Measurements from ENCODE around the gene NRG2.

NRG2 gene

GRCh38 chr5:139997276-139997675 lies 45.8 kb downstream of the NRG2 start:
- no peaks in the 10 kb centered on the region for H3K36me3 ChIP-seq (ENCODE audit: control insufficient read depth in 1 of 2, insufficient read depth in 2 of 2, low read length in 2 of 2)

DNA sequence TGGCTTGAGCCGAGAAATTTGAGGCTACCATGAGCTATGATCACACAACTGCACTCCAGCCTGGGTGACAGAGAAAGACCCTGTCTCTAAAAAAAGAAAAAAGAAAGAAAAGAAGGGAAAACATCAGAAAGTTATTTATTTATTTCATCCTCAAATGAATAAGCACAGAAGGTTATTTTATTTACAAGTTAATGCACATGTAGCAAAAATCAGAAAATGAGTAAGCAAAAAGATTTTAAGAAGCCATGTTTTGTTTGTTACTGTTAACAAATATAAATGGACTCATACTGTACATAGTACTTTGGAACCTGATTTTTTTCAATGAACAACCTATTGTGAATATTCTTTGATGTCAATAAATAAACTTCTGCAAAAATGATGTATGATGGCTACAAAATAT lies 47.2 kb downstream of the NRG2 start:
- H3K9ac ChIP-seq (ENCODE audit: low read depth in 1 of 2, low read length in 2 of 2): no peak overlapping the region
- no peak overlapping the region for H3K4me3 ChIP-seq (ENCODE audit: low read depth in 1 of 2, low read length in 2 of 2)
- peaks cover 11 to 13% of the 10 kb centered on the region in 2 donors for H3K27me3 ChIP-seq (ENCODE audit: control insufficient read depth in 1 of 2, insufficient read depth in 2 of 2, low read length in 2 of 2)
- no peaks in the 10 kb centered on the region for H3K9me3 ChIP-seq (ENCODE audit: control insufficient read depth in 1 of 2, low read length in 2 of 2)
- H3K36me3 ChIP-seq (ENCODE audit: control insufficient read depth in 1 of 2, insufficient read depth in 2 of 2, low read length in 2 of 2): no peaks in the 10 kb centered on the region
- no peaks in the 10 kb centered on the region for H3K4me1 ChIP-seq (ENCODE audit: control insufficient read depth in 1 of 2, insufficient read depth in 2 of 2, low read length in 2 of 2)
- H3K27ac ChIP-seq (ENCODE audit: low read depth, low read length): no peak overlapping the region

More at GRCh38 chr5:139997276-139997675, 45.8 kb downstream of the NRG2 start:
- Histone ChIP-seq H3K27ac (ENCODE audit: low read depth, low read length) (no peak overlapping the region), H3K4me3 (ENCODE audit: low read depth in 1 of 2, low read length in 2 of 2) (no peak overlapping the region), H3K9me3 (ENCODE audit: control insufficient read depth in 1 of 2, low read length in 2 of 2) (no peaks in the 10 kb centered on the region), H3K9ac (ENCODE audit: low read depth in 1 of 2, low read length in 2 of 2) (no peak overlapping the region), H3K27me3 (ENCODE audit: control insufficient read depth in 1 of 2, insufficient read depth in 2 of 2, low read length in 2 of 2) (peaks cover 11% of the 10 kb centered on the region in 2 donors), H3K4me1 (ENCODE audit: control insufficient read depth in 1 of 2, insufficient read depth in 2 of 2, low read length in 2 of 2) (no peaks in the 10 kb centered on the region)

- Histone ChIP-seq H3K9ac (ENCODE audit: low read depth in 1 of 2, low read length in 2 of 2) (no peak overlapping the region), H3K27ac (ENCODE audit: low read depth, low read length) (no peak overlapping the region), H3K9me3 (ENCODE audit: control insufficient read depth in 1 of 2, low read length in 2 of 2) (no peaks in the 10 kb centered on the region), H3K27me3 (ENCODE audit: control insufficient read depth in 1 of 2, insufficient read depth in 2 of 2, low read length in 2 of 2) (peaks cover 7 to 13% of the 10 kb centered on the region in 2 donors), H3K4me3 (ENCODE audit: low read depth in 1 of 2, low read length in 2 of 2) (no peak overlapping the region), H3K4me1 (ENCODE audit: control insufficient read depth in 1 of 2, insufficient read depth in 2 of 2, low read length in 2 of 2) (no peaks in the 10 kb centered on the region), H3K36me3 (ENCODE audit: control insufficient read depth in 1 of 2, insufficient read depth in 2 of 2, low read length in 2 of 2) (no peaks in the 10 kb centered on the region)
Observed at GRCh38 chr5:139994234-139994633, 48.9 kb downstream of the NRG2 start.

- Histone ChIP-seq H3K9me3 (ENCODE audit: control insufficient read depth in 1 of 2, low read length in 2 of 2) (no peaks in the 10 kb centered on the region), H3K27ac (ENCODE audit: low read depth, low read length) (no peak overlapping the region), H3K4me1 (ENCODE audit: control insufficient read depth in 1 of 2, insufficient read depth in 2 of 2, low read length in 2 of 2) (no peaks in the 10 kb centered on the region), H3K27me3 (ENCODE audit: control insufficient read depth in 1 of 2, insufficient read depth in 2 of 2, low read length in 2 of 2) (peaks cover 0 to 3% of the 10 kb centered on the region in 2 donors), H3K4me3 (ENCODE audit: low read depth in 1 of 2, low read length in 2 of 2) (no peak overlapping the region), H3K36me3 (ENCODE audit: control insufficient read depth in 1 of 2, insufficient read depth in 2 of 2, low read length in 2 of 2) (no peaks in the 10 kb centered on the region), H3K9ac (ENCODE audit: low read depth in 1 of 2, low read length in 2 of 2) (no peak overlapping the region)
Observed at GRCh38 chr5:139985733-139986132, 57.4 kb downstream of the NRG2 start.

DNA sequence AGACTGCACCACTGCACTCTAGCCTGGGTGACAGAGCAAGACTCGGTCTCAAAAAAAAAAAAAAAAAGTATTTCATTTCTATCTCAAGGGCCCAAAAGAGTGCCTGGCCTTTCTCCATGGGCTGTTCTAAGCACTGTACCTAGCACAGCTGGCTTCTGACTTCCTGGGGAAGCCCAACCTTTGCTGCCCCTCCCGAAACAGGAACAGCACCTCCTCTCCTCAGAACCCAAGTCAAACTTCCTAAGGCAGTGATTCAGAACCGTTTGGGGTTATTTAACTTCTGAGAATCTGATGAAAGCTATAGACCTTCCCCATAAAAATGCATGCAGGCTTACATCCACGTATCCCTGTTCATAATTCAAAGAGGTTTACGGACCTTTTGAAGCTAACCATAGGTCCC lies 57.8 kb downstream of the NRG2 start:
- Histone ChIP-seq H3K9ac (ENCODE audit: low read depth in 1 of 2, low read length in 2 of 2) (no peak overlapping the region), H3K27ac (ENCODE audit: low read depth, low read length) (no peak overlapping the region), H3K9me3 (ENCODE audit: control insufficient read depth in 1 of 2, low read length in 2 of 2) (no peaks in the 10 kb centered on the region), H3K4me1 (ENCODE audit: control insufficient read depth in 1 of 2, insufficient read depth in 2 of 2, low read length in 2 of 2) (no peaks in the 10 kb centered on the region), H3K36me3 (ENCODE audit: control insufficient read depth in 1 of 2, insufficient read depth in 2 of 2, low read length in 2 of 2) (no peaks in the 10 kb centered on the region), H3K27me3 (ENCODE audit: control insufficient read depth in 1 of 2, insufficient read depth in 2 of 2, low read length in 2 of 2) (peaks cover 0 to 3% of the 10 kb centered on the region in 2 donors), H3K4me3 (ENCODE audit: low read depth in 1 of 2, low read length in 2 of 2) (no peak overlapping the region)

- H3K4me3 ChIP-seq (ENCODE audit: low read depth in 1 of 2, low read length in 2 of 2): no peak overlapping the region
- H3K9me3 ChIP-seq (ENCODE audit: control insufficient read depth in 1 of 2, low read length in 2 of 2): no peaks in the 10 kb centered on the region
- no peak overlapping the region for H3K9ac ChIP-seq (ENCODE audit: low read depth in 1 of 2, low read length in 2 of 2)
- H3K4me1 ChIP-seq (ENCODE audit: control insufficient read depth in 1 of 2, insufficient read depth in 2 of 2, low read length in 2 of 2): no peaks in the 10 kb centered on the region
- H3K27me3 ChIP-seq (ENCODE audit: control insufficient read depth in 1 of 2, insufficient read depth in 2 of 2, low read length in 2 of 2): peaks cover 0 to 3% of the 10 kb centered on the region in 2 donors
- H3K27ac ChIP-seq (ENCODE audit: low read depth, low read length): no peak overlapping the region
- no peaks in the 10 kb centered on the region for H3K36me3 ChIP-seq (ENCODE audit: control insufficient read depth in 1 of 2, insufficient read depth in 2 of 2, low read length in 2 of 2)
Observed at GRCh38 chr5:139984816-139985215, 58.3 kb downstream of the NRG2 start.

- H3K4me1 ChIP-seq (ENCODE audit: control insufficient read depth in 1 of 2, insufficient read depth in 2 of 2, low read length in 2 of 2): no peaks in the 10 kb centered on the region
- no peaks in the 10 kb centered on the region for H3K36me3 ChIP-seq (ENCODE audit: control insufficient read depth in 1 of 2, insufficient read depth in 2 of 2, low read length in 2 of 2)
Observed at GRCh38 chr5:139982975-139983240, 60.2 kb downstream of the NRG2 start.

DNA sequence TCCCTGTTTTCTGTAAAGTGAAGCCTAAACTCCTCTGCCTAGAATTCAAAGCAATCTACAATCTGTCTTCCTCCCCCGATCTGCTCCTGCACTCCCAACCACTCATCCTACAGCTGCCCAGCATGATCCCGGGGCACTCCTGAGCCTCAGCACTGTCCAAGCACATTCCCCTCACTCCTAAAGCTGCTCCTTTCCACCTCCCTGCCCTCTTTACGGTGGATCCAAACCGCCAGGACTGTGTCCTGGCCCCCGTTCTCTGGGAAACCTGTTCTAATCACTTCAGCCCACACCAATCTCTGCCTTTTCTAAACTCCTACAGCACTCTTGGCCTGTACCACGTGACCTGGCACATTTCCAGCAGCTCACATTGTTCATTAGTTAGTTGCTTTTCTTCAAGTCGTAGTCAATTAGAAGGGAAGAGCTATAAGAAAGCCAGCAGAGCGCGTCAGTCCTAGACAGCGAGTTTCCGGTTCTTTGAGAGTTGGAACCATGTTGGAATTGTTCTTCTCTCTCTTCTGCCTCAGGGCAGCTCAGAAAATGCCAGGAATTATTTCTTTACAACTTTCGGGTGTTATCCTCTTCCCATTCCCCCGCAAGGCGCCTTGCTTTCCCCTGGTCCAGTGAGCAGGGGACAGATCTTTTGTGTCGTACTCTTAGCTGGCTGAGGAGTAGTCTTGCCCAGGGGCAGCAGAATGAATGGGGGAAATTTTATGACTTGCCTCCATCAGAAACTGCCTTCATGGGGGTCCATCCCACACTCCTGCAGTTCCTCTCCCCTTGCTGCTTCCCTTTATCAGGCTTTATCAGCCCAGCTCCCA lies 60.7 kb downstream of the NRG2 start:
- no peak overlapping the region for H3K27ac ChIP-seq (ENCODE audit: low read depth, low read length)

More at GRCh38 chr5:139982975-139983240, 60.2 kb downstream of the NRG2 start:
- no peak overlapping the region for H3K27ac ChIP-seq (ENCODE audit: low read depth, low read length)
- H3K4me3 ChIP-seq (ENCODE audit: low read depth in 1 of 2, low read length in 2 of 2): no peak overlapping the region
- H3K9me3 ChIP-seq (ENCODE audit: control insufficient read depth in 1 of 2, low read length in 2 of 2): no peaks in the 10 kb centered on the region
- H3K9ac ChIP-seq (ENCODE audit: low read depth in 1 of 2, low read length in 2 of 2): no peak overlapping the region
- peaks cover 0 to 3% of the 10 kb centered on the region in 2 donors for H3K27me3 ChIP-seq (ENCODE audit: control insufficient read depth in 1 of 2, insufficient read depth in 2 of 2, low read length in 2 of 2)

DNA sequence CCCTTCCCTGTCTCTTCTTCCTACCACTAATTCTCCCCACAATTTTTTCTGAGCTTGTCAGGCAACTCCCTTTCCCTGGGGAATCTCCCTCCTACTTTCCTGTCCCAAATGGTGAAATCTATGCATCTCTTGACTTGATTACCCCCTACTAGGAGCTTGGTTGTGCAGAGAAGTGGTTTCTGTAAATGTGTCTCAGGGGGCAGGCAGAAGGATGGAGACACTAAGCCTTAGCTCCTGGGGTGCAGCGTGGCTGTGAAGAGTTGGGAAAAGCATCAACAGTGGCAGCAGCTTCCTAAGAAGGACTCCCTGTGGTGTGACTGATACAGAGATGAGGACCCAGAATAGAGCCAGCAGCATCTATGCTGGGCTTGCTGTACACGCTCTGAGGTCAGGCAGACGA lies 62.3 kb downstream of the NRG2 start:
- no peaks in the 10 kb centered on the region for H3K9me3 ChIP-seq (ENCODE audit: control insufficient read depth in 1 of 2, low read length in 2 of 2)
- no peak overlapping the region for H3K9ac ChIP-seq (ENCODE audit: low read depth in 1 of 2, low read length in 2 of 2)
- H3K27ac ChIP-seq (ENCODE audit: low read depth, low read length): no peak overlapping the region
- H3K4me1 ChIP-seq (ENCODE audit: control insufficient read depth in 1 of 2, insufficient read depth in 2 of 2, low read length in 2 of 2): no peaks in the 10 kb centered on the region
- no peaks in the 10 kb centered on the region for H3K27me3 ChIP-seq (ENCODE audit: control insufficient read depth in 1 of 2, insufficient read depth in 2 of 2, low read length in 2 of 2)
- H3K36me3 ChIP-seq (ENCODE audit: control insufficient read depth in 1 of 2, insufficient read depth in 2 of 2, low read length in 2 of 2): no peaks in the 10 kb centered on the region
- H3K4me3 ChIP-seq (ENCODE audit: low read depth in 1 of 2, low read length in 2 of 2): no peak overlapping the region

More for the DNA sequence above, 60.7 kb downstream of the NRG2 start:
- H3K4me3 ChIP-seq (ENCODE audit: low read depth in 1 of 2, low read length in 2 of 2): no peak overlapping the region
- no peaks in the 10 kb centered on the region for H3K9me3 ChIP-seq (ENCODE audit: control insufficient read depth in 1 of 2, low read length in 2 of 2)
- H3K36me3 ChIP-seq (ENCODE audit: control insufficient read depth in 1 of 2, insufficient read depth in 2 of 2, low read length in 2 of 2): no peaks in the 10 kb centered on the region
- no peak overlapping the region for H3K9ac ChIP-seq (ENCODE audit: low read depth in 1 of 2, low read length in 2 of 2)
- no peaks in the 10 kb centered on the region for H3K4me1 ChIP-seq (ENCODE audit: control insufficient read depth in 1 of 2, insufficient read depth in 2 of 2, low read length in 2 of 2)
- peaks cover 0 to 3% of the 10 kb centered on the region in 2 donors for H3K27me3 ChIP-seq (ENCODE audit: control insufficient read depth in 1 of 2, insufficient read depth in 2 of 2, low read length in 2 of 2)

GRCh38 chr5:139979943-139980342 lies 63.2 kb downstream of the NRG2 start:
- no peak overlapping the region for H3K27ac ChIP-seq (ENCODE audit: low read depth, low read length)
- no peak overlapping the region for H3K4me3 ChIP-seq (ENCODE audit: low read depth in 1 of 2, low read length in 2 of 2)

More at GRCh38 chr5:139979943-139980342, 63.2 kb downstream of the NRG2 start:
- Histone ChIP-seq H3K36me3 (ENCODE audit: control insufficient read depth in 1 of 2, insufficient read depth in 2 of 2, low read length in 2 of 2) (no peaks in the 10 kb centered on the region), H3K9me3 (ENCODE audit: control insufficient read depth in 1 of 2, low read length in 2 of 2) (no peaks in the 10 kb centered on the region), H3K4me1 (ENCODE audit: control insufficient read depth in 1 of 2, insufficient read depth in 2 of 2, low read length in 2 of 2) (no peaks in the 10 kb centered on the region), H3K9ac (ENCODE audit: low read depth in 1 of 2, low read length in 2 of 2) (no peak overlapping the region), H3K27me3 (ENCODE audit: control insufficient read depth in 1 of 2, insufficient read depth in 2 of 2, low read length in 2 of 2) (no peaks in the 10 kb centered on the region)

Measured in duodenal mucosa (tissue), 2 donors.